Right lung (tissue), 10 donors: ENCODE measurements around the gene TMEM63B. TPM values are rescaled to one million over a fixed set of nuclear protein-coding genes. Genes with fewer than 3 reads are reported as not detected.
"Not testable (repeated sequence)": the region's sequence is repeated elsewhere in the genome, so short reads cannot be mapped to it uniquely, and the experiment has no call there.

Source experiments
- DNase-seq, 2 donors: peaks; one replicate each; pipeline ENCODE4 v3.0.0-alpha.2; 2013
- long read RNA-seq, 8 donors: transcript quantifications; one replicate each; lab custom pipeline, GENCODE V29; 2026
- polyA plus RNA-seq, 5 donors: library from polyadenylated mRNA; unstranded; fragments of 120-200 nt; gene quantifications; one replicate each; pipeline versions ENCODE4 v1.2.1 to v1.2.3, GENCODE V29; 2013; ENCODE audit warnings: inconsistent platforms in 1 of 5, low replicate concordance in 1 of 5; ENCODE audit not compliant: insufficient read length in 5 of 5, insufficient read depth in 1 of 5

The TMEM63B gene
- 10 to 100 TPM; 26.0 to 38.2 (median 29.5) TPM for polyA plus RNA-seq
- long read RNA-seq, donor 1, partial matches to known transcripts, result 0 of 1 reads
- long read RNA-seq, donor 1, other reads (novel, unspliced or antisense), result 0 of 1 reads
- long read RNA-seq, donor 2, partial matches to known transcripts, result 0 of 1 reads
- long read RNA-seq, donor 2, other reads (novel, unspliced or antisense), result 0 of 1 reads
- long read RNA-seq, donor 3, result 0 reads
- long read RNA-seq, donor 4, result 0 reads
- long read RNA-seq, donor 5, partial matches to known transcripts, result 0 of 1 reads
- long read RNA-seq, donor 5, other reads (novel, unspliced or antisense), result 0 of 1 reads
- long read RNA-seq, donor 6, result 0 reads
- long read RNA-seq, donor 7, partial matches to known transcripts, result 5 of 5 reads
- long read RNA-seq, donor 7, other reads (novel, unspliced or antisense), result 0 of 5 reads
- long read RNA-seq, donor 8, result 0 reads

GRCh38 chr6:44127186-44128019, at the start of gene TMEM63B, which contains the start of gene MRPL14:
TSS of gene TMEM63B (plus strand) at chr6:44127554. CDS start at chr6:44134585, 7,031 bp downstream.
TSS of gene MRPL14 (minus strand) at chr6:44127452. CDS start at chr6:44116611, 10,841 bp downstream.
- DNase-seq, result peak; percentile 91

GRCh38 chr6:44078219-44078826, 49.0 kb upstream of the TMEM63B start:
- no peak for DNase-seq

- DNase-seq, result peak; percentile 66 to 77
These were observed 48.3 kb upstream of the TMEM63B start for GRCh38 chr6:44078827-44079671.

GRCh38 chr6:44079672-44080071, 47.7 kb upstream of the TMEM63B start:
- DNase-seq, result no peak

GRCh38 chr6:44080561-44081521, 46.5 kb upstream of the TMEM63B start:
- no peak for DNase-seq

- no peak for DNase-seq
These were observed 45.6 kb upstream of the TMEM63B start for GRCh38 chr6:44081753-44082152.

GRCh38 chr6:44082872-44083321, 44.5 kb upstream of the TMEM63B start:
- DNase-seq, result no peak

- no peak for DNase-seq
These were observed 42.9 kb upstream of the TMEM63B start for GRCh38 chr6:44084231-44085014.

GRCh38 chr6:44085219-44085618, 42.1 kb upstream of the TMEM63B start:
- no peak for DNase-seq

GRCh38 chr6:44086931-44087574, 40.3 kb upstream of the TMEM63B start:
- DNase-seq, result no peak

- DNase-seq, result no peak
These were observed 39.7 kb upstream of the TMEM63B start for GRCh38 chr6:44087623-44088022.

GRCh38 chr6:44088827-44089590, 38.3 kb upstream of the TMEM63B start:
- DNase-seq, result no peak

GRCh38 chr6:44090465-44090864, 36.9 kb upstream of the TMEM63B start:
- no peak for DNase-seq

- not testable (repeated sequence) for DNase-seq
These were observed 36.0 kb upstream of the TMEM63B start for GRCh38 chr6:44091356-44091755.

GRCh38 chr6:44091981-44092884, 35.1 kb upstream of the TMEM63B start:
- no peak for DNase-seq

- no peak for DNase-seq
These were observed 34.3 kb upstream of the TMEM63B start for GRCh38 chr6:44093066-44093465.
